ENCODE measurements around the gene CCDC102B.

The CCDC102B gene

DNA sequence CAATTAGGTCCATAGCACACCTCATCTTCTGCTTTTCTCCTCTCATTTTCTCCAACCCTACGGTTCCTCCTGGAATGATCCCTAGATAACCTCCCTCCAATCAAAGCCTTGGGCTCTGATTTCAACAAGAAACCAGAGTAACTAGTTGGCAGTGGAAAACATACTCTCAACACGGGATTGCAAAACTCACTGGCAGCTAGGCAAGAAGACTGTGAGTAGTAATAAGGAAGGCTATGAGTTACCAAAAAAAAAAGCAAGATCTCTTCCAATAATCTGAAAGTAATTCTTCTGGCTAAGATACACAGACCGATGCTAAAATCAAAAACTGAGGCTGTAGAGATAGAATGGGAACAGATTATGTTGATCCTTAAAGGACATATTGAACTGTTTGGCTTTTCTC, 28.4 kb upstream of the CCDC102B start:
- Histone ChIP-seq H3K79me2 (ENCODE audit: control insufficient read depth, insufficient read depth, low read length) (no peaks in the 10 kb centered on the region), H2BK5ac (ENCODE audit: low read length) (no peak overlapping the region), H3K4ac (ENCODE audit: low read depth, low read length) (no peak overlapping the region), H3K23ac (ENCODE audit: low read length) (no peak overlapping the region), H2BK120ac (ENCODE audit: low read depth, low read length) (no peak overlapping the region), H3K36me3 (ENCODE audit: control insufficient read depth, insufficient read depth, low read length) (no peaks in the 10 kb centered on the region), H3K56ac (ENCODE audit: low read length) (no peak overlapping the region), H3K27me3 (ENCODE audit: insufficient read depth, low read length, poor library complexity) (no peaks in the 10 kb centered on the region), H2AK5ac (ENCODE audit: low read length) (no peak overlapping the region), H4K8ac (ENCODE audit: low read depth, low read length) (no peak overlapping the region), H3K4me1 (ENCODE audit: control insufficient read depth, low read depth, low read length) (no peaks in the 10 kb centered on the region), H3K4me3 (ENCODE audit: low read length) (no peak overlapping the region), H3K4me2 (ENCODE audit: low read length) (no peak overlapping the region), H3K9ac (ENCODE audit: low read length) (no peak overlapping the region), H3K18ac (ENCODE audit: low read length) (no peak overlapping the region), H2BK15ac (replicated peaks; ENCODE audit: low read depth) (no peak overlapping the region), H3K79me1 (ENCODE audit: low read length) (no peaks in the 10 kb centered on the region), H4K5ac (ENCODE audit: low read length) (no peak overlapping the region), H3K27ac (ENCODE audit: low read depth, low read length) (no peak overlapping the region)
- no CpG with 5 or more reads among the region's 3 CpGs for WGBS (ENCODE audit: extremely low coverage, insufficient coverage, low lambda C conversion rate)
- DNase-seq = no peak

DNA sequence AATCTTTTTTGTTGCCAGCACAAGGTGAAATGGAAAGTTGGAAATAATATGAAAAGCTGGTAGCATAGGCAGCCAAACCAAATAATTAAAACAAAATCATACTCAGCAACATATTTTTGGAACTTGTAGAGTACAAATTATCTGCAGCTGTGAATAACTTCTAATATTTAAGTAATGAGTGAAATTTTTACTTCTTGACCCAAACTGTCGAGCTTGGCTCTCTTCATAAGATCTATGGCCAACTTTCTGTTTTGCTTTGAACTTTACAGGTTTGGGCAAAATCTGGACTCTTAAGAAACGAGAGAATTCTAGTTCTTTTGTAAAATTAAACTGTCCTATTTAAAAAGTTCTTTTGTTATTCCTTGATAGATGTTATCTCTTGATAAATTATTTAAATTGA, 25.6 kb upstream of the CCDC102B start:
- WGBS (ENCODE audit: extremely low coverage, insufficient coverage, low lambda C conversion rate) = no CpG with 5 or more reads among the region's 2 CpGs
- Histone ChIP-seq H2BK15ac (replicated peaks; ENCODE audit: low read depth) (no peak overlapping the region), H3K36me3 (ENCODE audit: control insufficient read depth, insufficient read depth, low read length) (no peaks in the 10 kb centered on the region), H3K56ac (ENCODE audit: low read length) (no peak overlapping the region), H3K4ac (ENCODE audit: low read depth, low read length) (no peak overlapping the region), H3K18ac (ENCODE audit: low read length) (no peak overlapping the region), H3K23ac (ENCODE audit: low read length) (no peak overlapping the region), H2AK5ac (ENCODE audit: low read length) (no peak overlapping the region), H3K27me3 (ENCODE audit: insufficient read depth, low read length, poor library complexity) (no peaks in the 10 kb centered on the region), H3K4me1 (ENCODE audit: control insufficient read depth, low read depth, low read length) (no peaks in the 10 kb centered on the region), H3K4me3 (ENCODE audit: low read length) (no peak overlapping the region), H4K5ac (ENCODE audit: low read length) (no peak overlapping the region), H3K79me1 (ENCODE audit: low read length) (no peaks in the 10 kb centered on the region), H2BK5ac (ENCODE audit: low read length) (no peak overlapping the region), H2BK120ac (ENCODE audit: low read depth, low read length) (no peak overlapping the region), H3K27ac (ENCODE audit: low read depth, low read length) (no peak overlapping the region), H3K9ac (ENCODE audit: low read length) (no peak overlapping the region), H3K4me2 (ENCODE audit: low read length) (no peak overlapping the region), H4K8ac (ENCODE audit: low read depth, low read length) (no peak overlapping the region), H3K79me2 (ENCODE audit: control insufficient read depth, insufficient read depth, low read length) (no peaks in the 10 kb centered on the region)
- DNase-seq = no peak

DNA sequence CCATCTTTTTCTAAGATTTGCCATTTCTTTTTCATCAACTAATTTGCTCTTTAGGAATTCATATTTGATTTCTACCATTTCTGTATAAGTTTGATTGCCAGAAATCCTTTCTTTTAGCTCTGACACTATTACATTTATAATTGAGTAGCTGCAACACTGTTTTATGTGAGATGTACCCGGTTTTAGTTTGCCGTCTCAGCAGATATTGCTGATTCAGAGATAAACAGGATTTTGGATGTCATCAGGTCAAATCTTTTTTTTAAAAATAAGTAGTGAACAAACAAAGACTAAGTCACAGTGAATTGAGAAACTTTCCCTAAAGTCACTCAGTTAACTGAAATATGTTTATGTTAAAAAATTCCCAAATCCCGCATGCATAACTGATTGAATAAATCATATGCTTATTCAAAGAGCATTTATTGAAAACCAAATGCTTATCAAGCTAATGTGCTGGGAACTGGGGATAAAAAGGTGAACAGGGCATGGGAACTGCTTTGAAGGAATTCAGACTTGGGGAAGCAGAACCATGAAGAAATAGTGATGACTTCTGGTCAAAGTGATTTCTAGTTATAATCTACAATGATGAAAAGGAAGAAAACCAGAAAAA, 19.5 kb upstream of the CCDC102B start:
- no peak overlapping the region for H3K27ac ChIP-seq (ENCODE audit: low read depth, low read length)
- H3K36me3 ChIP-seq (ENCODE audit: control insufficient read depth, insufficient read depth, low read length) = no peaks in the 10 kb centered on the region
- no peak overlapping the region for H3K18ac ChIP-seq (ENCODE audit: low read length)
- no peak for DNase-seq
- no peak overlapping the region for H2AK5ac ChIP-seq (ENCODE audit: low read length)
- no peaks in the 10 kb centered on the region for H3K79me1 ChIP-seq (ENCODE audit: low read length)
- H3K4me2 ChIP-seq (ENCODE audit: low read length) = no peak overlapping the region
- no peak overlapping the region for H2BK120ac ChIP-seq (ENCODE audit: low read depth, low read length)
- no peak overlapping the region for H4K5ac ChIP-seq (ENCODE audit: low read length)
- no peak overlapping the region for H3K4ac ChIP-seq (ENCODE audit: low read depth, low read length)
- H2BK15ac ChIP-seq (replicated peaks; ENCODE audit: low read depth) = no peak overlapping the region
- H3K4me1 ChIP-seq (ENCODE audit: control insufficient read depth, low read depth, low read length) = no peaks in the 10 kb centered on the region
- H4K8ac ChIP-seq (ENCODE audit: low read depth, low read length) = no peak overlapping the region
- H2BK5ac ChIP-seq (ENCODE audit: low read length) = no peak overlapping the region
- no peak overlapping the region for H3K9ac ChIP-seq (ENCODE audit: low read length)
- no peak overlapping the region for H3K56ac ChIP-seq (ENCODE audit: low read length)
- H3K27me3 ChIP-seq (ENCODE audit: insufficient read depth, low read length, poor library complexity) = no peaks in the 10 kb centered on the region
- no CpG with 5 or more reads among the region's 3 CpGs for WGBS (ENCODE audit: extremely low coverage, insufficient coverage, low lambda C conversion rate)
- H3K4me3 ChIP-seq (ENCODE audit: low read length) = no peak overlapping the region
- no peak overlapping the region for H3K23ac ChIP-seq (ENCODE audit: low read length)
- no peaks in the 10 kb centered on the region for H3K79me2 ChIP-seq (ENCODE audit: control insufficient read depth, insufficient read depth, low read length)

DNA sequence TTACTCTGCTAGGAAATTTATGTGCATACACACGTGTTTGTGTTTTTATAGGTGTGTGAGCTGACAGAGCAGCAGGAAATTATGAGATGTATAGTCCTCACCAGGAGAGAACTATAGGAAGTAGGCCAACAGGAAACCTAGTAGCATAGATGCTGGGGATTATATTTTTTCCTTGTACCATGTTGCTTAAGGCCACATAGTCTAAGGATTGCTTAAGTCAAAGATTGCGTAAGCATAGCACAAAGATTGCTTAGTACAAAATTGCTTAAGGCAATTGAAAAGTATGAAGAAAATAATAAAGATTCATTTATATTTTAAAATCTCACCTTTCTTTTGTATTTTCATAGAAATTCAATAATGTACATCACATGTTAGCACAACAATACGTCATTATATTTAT, 18.7 kb upstream of the CCDC102B start:
- H3K4ac ChIP-seq (ENCODE audit: low read depth, low read length) = no peak overlapping the region
- no peaks in the 10 kb centered on the region for H3K79me1 ChIP-seq (ENCODE audit: low read length)
- no peak overlapping the region for H3K9ac ChIP-seq (ENCODE audit: low read length)
- no peaks in the 10 kb centered on the region for H3K27me3 ChIP-seq (ENCODE audit: insufficient read depth, low read length, poor library complexity)
- H2AK5ac ChIP-seq (ENCODE audit: low read length) = no peak overlapping the region
- H2BK15ac ChIP-seq (replicated peaks; ENCODE audit: low read depth) = no peak overlapping the region
- H3K27ac ChIP-seq (ENCODE audit: low read depth, low read length) = no peak overlapping the region
- H3K23ac ChIP-seq (ENCODE audit: low read length) = no peak overlapping the region
- H4K5ac ChIP-seq (ENCODE audit: low read length) = no peak overlapping the region
- no peak overlapping the region for H3K4me2 ChIP-seq (ENCODE audit: low read length)
- no peak overlapping the region for H2BK120ac ChIP-seq (ENCODE audit: low read depth, low read length)
- no peaks in the 10 kb centered on the region for H3K4me1 ChIP-seq (ENCODE audit: control insufficient read depth, low read depth, low read length)
- no peak for DNase-seq
- no peak overlapping the region for H3K56ac ChIP-seq (ENCODE audit: low read length)
- H3K79me2 ChIP-seq (ENCODE audit: control insufficient read depth, insufficient read depth, low read length) = no peaks in the 10 kb centered on the region
- no peak overlapping the region for H3K4me3 ChIP-seq (ENCODE audit: low read length)
- WGBS (ENCODE audit: extremely low coverage, insufficient coverage, low lambda C conversion rate) = no CpG with 5 or more reads among the region's 3 CpGs
- no peak overlapping the region for H3K18ac ChIP-seq (ENCODE audit: low read length)
- H4K8ac ChIP-seq (ENCODE audit: low read depth, low read length) = no peak overlapping the region
- H3K36me3 ChIP-seq (ENCODE audit: control insufficient read depth, insufficient read depth, low read length) = no peaks in the 10 kb centered on the region
- no peak overlapping the region for H2BK5ac ChIP-seq (ENCODE audit: low read length)

DNA sequence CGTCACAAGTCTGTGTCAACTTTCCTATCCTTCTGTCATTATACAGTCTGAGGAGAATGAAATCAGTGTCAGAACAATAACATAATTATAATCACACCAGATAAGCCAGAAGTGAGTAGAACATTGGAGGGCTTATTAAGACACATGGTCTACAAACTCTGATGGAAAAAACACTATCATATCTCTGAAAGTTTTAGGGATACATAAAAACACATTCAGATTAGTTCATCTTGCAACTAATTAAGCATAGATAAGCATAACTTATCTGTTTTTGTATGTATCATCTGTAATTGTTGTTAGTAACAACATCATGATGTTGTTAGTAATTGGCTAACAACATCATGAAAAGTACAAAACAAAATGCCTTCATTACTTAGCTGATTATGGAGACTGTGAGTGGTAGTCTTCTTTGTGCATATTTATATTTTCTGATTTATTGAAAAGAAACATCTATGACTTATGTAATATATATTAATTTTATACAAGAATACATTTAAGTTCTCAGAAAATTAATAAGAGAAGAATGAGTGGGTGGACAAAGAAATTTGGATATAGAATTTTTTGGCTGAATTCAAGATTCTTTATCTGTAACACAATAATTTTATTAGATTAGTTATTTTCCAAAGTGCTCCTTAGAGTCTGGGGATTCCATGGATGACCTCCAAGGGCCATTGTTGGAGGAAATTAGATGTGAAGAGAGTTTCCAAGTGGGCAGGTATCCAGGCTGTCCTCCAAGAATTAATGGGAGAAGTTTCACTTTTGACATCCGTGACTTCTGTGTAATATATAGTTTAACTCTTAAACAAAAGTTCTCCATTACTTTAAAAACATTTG, 16.9 kb upstream of the CCDC102B start:
- Histone ChIP-seq H3K9ac (ENCODE audit: low read length) (no peak overlapping the region), H3K27me3 (ENCODE audit: insufficient read depth, low read length, poor library complexity) (no peaks in the 10 kb centered on the region), H3K4ac (ENCODE audit: low read depth, low read length) (no peak overlapping the region), H2BK120ac (ENCODE audit: low read depth, low read length) (no peak overlapping the region), H3K4me3 (ENCODE audit: low read length) (no peak overlapping the region), H2BK15ac (replicated peaks; ENCODE audit: low read depth) (no peak overlapping the region), H3K4me2 (ENCODE audit: low read length) (no peak overlapping the region), H3K79me1 (ENCODE audit: low read length) (no peaks in the 10 kb centered on the region), H4K5ac (ENCODE audit: low read length) (no peak overlapping the region), H2BK5ac (ENCODE audit: low read length) (no peak overlapping the region), H4K8ac (ENCODE audit: low read depth, low read length) (no peak overlapping the region), H3K36me3 (ENCODE audit: control insufficient read depth, insufficient read depth, low read length) (no peaks in the 10 kb centered on the region), H3K56ac (ENCODE audit: low read length) (no peak overlapping the region), H3K4me1 (ENCODE audit: control insufficient read depth, low read depth, low read length) (no peaks in the 10 kb centered on the region), H2AK5ac (ENCODE audit: low read length) (no peak overlapping the region), H3K23ac (ENCODE audit: low read length) (no peak overlapping the region), H3K27ac (ENCODE audit: low read depth, low read length) (no peak overlapping the region), H3K79me2 (ENCODE audit: control insufficient read depth, insufficient read depth, low read length) (no peaks in the 10 kb centered on the region), H3K18ac (ENCODE audit: low read length) (no peak overlapping the region)
- no CpG with 5 or more reads among the region's 2 CpGs for WGBS (ENCODE audit: extremely low coverage, insufficient coverage, low lambda C conversion rate)
- no peak for DNase-seq

Measured in mesendoderm (in vitro differentiated cells).